SIG-M5 (cell line): ENCODE results near the gene CLDN19.
"Not testable (repeated sequence)": the region's sequence is repeated elsewhere in the genome, so short reads cannot be mapped to it uniquely, and the experiment has no call there.

ENCODE experiments used
- DNase-seq: peaks from one replicate; lab custom pipeline; 2025; lab: John Stamatoyannopoulos, UW

Gene CLDN19

GRCh38 chr1:42759114-42759513 is 19.1 kb upstream of the CLDN19 start:
- no peak for DNase-seq

- no peak for DNase-seq
These were observed 18.6 kb upstream of the CLDN19 start for GRCh38 chr1:42758641-42759040.

GRCh38 chr1:42757892-42758275 is 17.8 kb upstream of the CLDN19 start:
- no peak for DNase-seq

GRCh38 chr1:42756956-42757891 is 17.2 kb upstream of the CLDN19 start:
- no peak for DNase-seq

GRCh38 chr1:42753070-42753469 is 13.0 kb upstream of the CLDN19 start:
- DNase-seq, result no peak

- DNase-seq, result no peak
These were observed 12.2 kb upstream of the CLDN19 start for GRCh38 chr1:42752284-42752683.

GRCh38 chr1:42751511-42752070 is 11.6 kb upstream of the CLDN19 start:
- not testable (repeated sequence) for DNase-seq

GRCh38 chr1:42750041-42750440 is 10.0 kb upstream of the CLDN19 start:
- DNase-seq, result no peak

GRCh38 chr1:42748461-42749410 is 8.7 kb upstream of the CLDN19 start:
- no peak for DNase-seq

- DNase-seq, result no peak
These were observed 8.0 kb upstream of the CLDN19 start for GRCh38 chr1:42748021-42748420.

- no peak for DNase-seq
These were observed 7.1 kb upstream of the CLDN19 start for GRCh38 chr1:42747125-42747524.

- DNase-seq, result no peak
These were observed 6.5 kb upstream of the CLDN19 start for GRCh38 chr1:42746436-42747105.

GRCh38 chr1:42745851-42746250 is 5.8 kb upstream of the CLDN19 start:
- DNase-seq, result no peak

GRCh38 chr1:42744148-42744413 is 4.0 kb upstream of the CLDN19 start:
- no peak for DNase-seq

GRCh38 chr1:42743317-42744147 is 3.5 kb upstream of the CLDN19 start:
- DNase-seq, result no peak

- no peak for DNase-seq
These were observed 2.7 kb upstream of the CLDN19 start for GRCh38 chr1:42742617-42743316.

GRCh38 chr1:42742141-42742540 is 2.1 kb upstream of the CLDN19 start:
- DNase-seq, result no peak

GRCh38 chr1:42741706-42742105 is 1.7 kb upstream of the CLDN19 start:
- DNase-seq, result no peak

- no peak for DNase-seq
These were observed 980 bp upstream of the CLDN19 start for GRCh38 chr1:42740851-42741580.

GRCh38 chr1:42738678-42739226 is 1.3 kb downstream of the CLDN19 start:
- no peak for DNase-seq
